Spleen (tissue), 11 donors: ENCODE measurements around the gene GPD1L. TPM values are rescaled to one million over a fixed set of nuclear protein-coding genes. Genes with fewer than 3 reads are reported as not detected.

Experiments used
- DNase-seq: peaks from one replicate; pipeline ENCODE4 v3.0.0-alpha.2; 2020
- H3K27ac ChIP-seq, 8 donors: fragments of 200-600 bp; sonication (generic) in 7 of 8; 1 replicate in 4 of 8; 2 replicates in 4 of 8; pipeline versions ENCODE4 v1.5.0 to v1.8.0; 2016 to 2021; ENCODE audit warnings: inconsistent platforms in 4 of 8, mild to moderate bottlenecking in 4 of 8, moderate library complexity in 1 of 8
- H3K27me3 ChIP-seq, 7 donors: fragments of 200-600 bp; sonication (generic) in 6 of 7; replicated peaks in 1 of 7; 1 replicate in 4 of 7; 2 replicates in 3 of 7; pipeline versions ENCODE4 v1.5.0 to v1.8.0; 2016 to 2021; ENCODE audit warnings: inconsistent platforms in 3 of 7, mild to moderate bottlenecking in 1 of 7
- H3K36me3 ChIP-seq, 6 donors: fragments of 200-600 bp; sonication (generic) in 5 of 6; 1 replicate in 4 of 6; 2 replicates in 2 of 6; pipeline versions ENCODE4 v1.5.0 to v1.8.0; 2016 to 2021; ENCODE audit warnings: inconsistent platforms in 2 of 6
- H3K4me1 ChIP-seq, 6 donors: fragments of 200-600 bp; sonication (generic) in 5 of 6; 1 replicate in 3 of 6; 2 replicates in 3 of 6; pipeline versions ENCODE4 v1.5.0 to v1.8.0; 2016 to 2021; ENCODE audit warnings: inconsistent platforms in 3 of 6
- H3K4me3 ChIP-seq, 8 donors: fragments of 200-600 bp; sonication (generic) in 7 of 8; 1 replicate in 4 of 8; 2 replicates in 4 of 8; pipeline versions ENCODE4 v1.5.0 to v1.8.0; 2016 to 2021; ENCODE audit warnings: inconsistent platforms in 4 of 8, mild to moderate bottlenecking in 4 of 8, moderate library complexity in 2 of 8
- H3K9me3 ChIP-seq, 8 donors: fragments of 200-600 bp; sonication (generic) in 7 of 8; 1 replicate in 4 of 8; 2 replicates in 4 of 8; pipeline versions ENCODE4 v1.5.0 to v1.8.0; 2016 to 2021; ENCODE audit warnings: inconsistent platforms in 4 of 8
- POLR2A ChIP-seq, 3 donors: fragments of 450-650 bp; IDR thresholded peaks; one replicate each; pipeline ENCODE4 v1.5.1; 2017; ENCODE audit warnings: antibody characterized with exemption in 3 of 3, mild to moderate bottlenecking in 1 of 3
- POLR2AphosphoS5 ChIP-seq, 3 donors: sonication (generic); formaldehyde crosslinking; IDR thresholded peaks; one replicate each; pipeline ENCODE4 v1.5.1; 2017; ENCODE audit warnings: antibody characterized with exemption in 3 of 3
- WGBS, 5 donors: extraction: QIAGEN DNeasy Blood & Tissue Kit in 3 of 5; methylation state at CpG; one replicate each; pipeline versions ENCODE4 v1.1.5 to v1.1.7; 2013 to 2018; 5-methylcytosine and 5-hydroxymethylcytosine counted together
- intact Hi-C: fragments of 100-400 bp; cut with DNase I; formaldehyde crosslinking; loops from one replicate; pipeline ENCODE4 v1.15.0; 2023; ENCODE audit warnings: low total_unique reads
- polyA plus RNA-seq, 3 donors: library from polyadenylated mRNA; stranded (reverse); fragments of 200-250 nt; gene quantifications; one replicate each; pipeline ENCODE4 v1.2.1, GENCODE V29; 2013
- total RNA-seq, 7 donors: library from RNA; depleted of rRNA in 3 of 7; stranded (reverse); fragments of >200 nt in 3 of 7; fragmentation: NEBNext Ultra II Directional in 4 of 7; extraction: Animal tissue kit (Norgen Biotek cat#: 25700) in 4 of 7; gene quantifications; one replicate each; pipeline versions ENCODE4 v1.1.0 to v1.2.1, GENCODE V29; 2016 to 2021
- TF ChIP-seq, protein P1 (sequence below), 11 experiments: fragments of 200-600 bp in 7 of 11; fragments of 450-650 bp in 4 of 11; sonication (generic) in 4 of 11; IDR thresholded peaks in 8 of 11; conservative IDR thresholded peaks in 3 of 11; 1 replicate in 7 of 11; 2 replicates in 4 of 11; pipeline versions ENCODE4 v1.4.0 to v1.8.0; 2016 to 2021; ENCODE audit warnings: antibody characterized with exemption in 11 of 11, inconsistent platforms in 4 of 11, mild to moderate bottlenecking in 1 of 11
- donor health status: healthy with polysubstance abuse.
- donor health status: DM: no; HTN: no; CAD: no; lungs with moderate emphysema.
- donor health status: DM: no; HTN: no; CAD: no.
- donor health status: Bipolar disorder and iron deficiency.
- donor health status: healthy.
- donor health status: DM: no; HTN: no; CAD: no.
- donor health status: DM: yes; HTN: yes; CAD: no.

Gene GPD1L
- total and polyA plus RNA-seq, 10 donors, result 6.2 to 38.9 (median 25.1) TPM

DNA sequence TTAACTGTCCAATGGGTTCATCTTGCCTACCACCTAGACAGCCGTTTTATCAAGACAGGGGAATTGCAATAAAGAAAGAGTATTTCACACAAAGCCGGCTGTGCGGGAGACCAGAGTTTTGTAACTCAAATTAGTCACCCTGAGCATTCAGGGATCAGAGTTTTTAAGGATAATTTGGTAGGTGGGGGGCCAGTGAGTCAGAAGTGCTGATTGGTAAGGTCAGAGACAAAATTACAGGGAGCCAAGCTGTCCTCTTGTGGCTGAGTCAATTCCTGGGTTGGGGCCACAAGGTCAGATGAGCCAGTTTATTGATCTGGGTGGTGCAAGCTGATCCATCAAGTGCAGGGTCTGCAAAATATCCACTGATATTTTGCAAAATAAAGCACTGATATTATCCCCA, 29.9 kb upstream of the GPD1L start:
- DNase-seq, result no peak
- intact Hi-C loops, result no loop called here
- H3K27ac ChIP-seq, result no peak overlapping the region
- 89 to 99% (median 94%) methylated on average over 3 of the region's 3 CpGs for WGBS, 5 donors
- TF ChIP-seq POLR2A (IDR thresholded peaks at IDR 0.05), result no peak
- H3K4me1 ChIP-seq, result peaks cover 0 to 17% (median 7%) of the 10 kb centered on the region in 6 donors
- H3K4me3 ChIP-seq, result no peak overlapping the region
- no peaks in the 10 kb centered on the region for H3K36me3 ChIP-seq
- H3K9me3 ChIP-seq, result peaks cover 0 to 12% (median 4%) of the 10 kb centered on the region in 8 donors
- H3K27me3 ChIP-seq, result no peaks in the 10 kb centered on the region

- no peak for DNase-seq
- peaks cover 0 to 17% (median 7%) of the 10 kb centered on the region in 6 donors for H3K4me1 ChIP-seq
- peak overlapping the region in 5 of 8 donors; percentile 12 to 56 (median 36) for H3K27ac ChIP-seq
- no peaks in the 10 kb centered on the region for H3K36me3 ChIP-seq
- peaks cover 0 to 3% (median 0%) of the 10 kb centered on the region in 8 donors for H3K9me3 ChIP-seq
- H3K4me3 ChIP-seq, result peak overlapping the region in 2 of 8 donors; percentile 0 to 39
- intact Hi-C loops, result no loop called here
- H3K27me3 ChIP-seq, result no peaks in the 10 kb centered on the region
- TF ChIP-seq, protein P1, sequence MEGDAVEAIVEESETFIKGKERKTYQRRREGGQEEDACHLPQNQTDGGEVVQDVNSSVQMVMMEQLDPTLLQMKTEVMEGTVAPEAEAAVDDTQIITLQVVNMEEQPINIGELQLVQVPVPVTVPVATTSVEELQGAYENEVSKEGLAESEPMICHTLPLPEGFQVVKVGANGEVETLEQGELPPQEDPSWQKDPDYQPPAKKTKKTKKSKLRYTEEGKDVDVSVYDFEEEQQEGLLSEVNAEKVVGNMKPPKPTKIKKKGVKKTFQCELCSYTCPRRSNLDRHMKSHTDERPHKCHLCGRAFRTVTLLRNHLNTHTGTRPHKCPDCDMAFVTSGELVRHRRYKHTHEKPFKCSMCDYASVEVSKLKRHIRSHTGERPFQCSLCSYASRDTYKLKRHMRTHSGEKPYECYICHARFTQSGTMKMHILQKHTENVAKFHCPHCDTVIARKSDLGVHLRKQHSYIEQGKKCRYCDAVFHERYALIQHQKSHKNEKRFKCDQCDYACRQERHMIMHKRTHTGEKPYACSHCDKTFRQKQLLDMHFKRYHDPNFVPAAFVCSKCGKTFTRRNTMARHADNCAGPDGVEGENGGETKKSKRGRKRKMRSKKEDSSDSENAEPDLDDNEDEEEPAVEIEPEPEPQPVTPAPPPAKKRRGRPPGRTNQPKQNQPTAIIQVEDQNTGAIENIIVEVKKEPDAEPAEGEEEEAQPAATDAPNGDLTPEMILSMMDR (IDR thresholded peaks at IDR 0.05 in 8 of 11, conservative IDR thresholded peaks at IDR 0.05 in 3 of 11), result peak in 1 of 11 experiments; percentile 10
- TF ChIP-seq POLR2AphosphoS5 (IDR thresholded peaks at IDR 0.05) (no peak), POLR2A (IDR thresholded peaks at IDR 0.05) (no peak)
- 54 to 68% (median 61%) methylated on average over 14 of the region's 14 CpGs for WGBS, 5 donors
These were observed 28.9 kb upstream of the GPD1L start for GRCh38 chr3:32077260-32078084.

- Histone ChIP-seq H3K9me3 (no peaks in the 10 kb centered on the region), H3K27me3 (no peaks in the 10 kb centered on the region), H3K36me3 (no peaks in the 10 kb centered on the region), H3K27ac (peak overlapping the region in 5 of 8 donors; percentile 12 to 56 (median 36)), H3K4me3 (peak overlapping the region in 2 of 8 donors; percentile 0 to 39), H3K4me1 (peaks cover 0 to 17% (median 7%) of the 10 kb centered on the region in 6 donors)
- 57 to 79% (median 69%) methylated on average over 3 of the region's 3 CpGs for WGBS, 5 donors
- intact Hi-C loops, result no loop called here
- TF ChIP-seq POLR2AphosphoS5 (IDR thresholded peaks at IDR 0.05), result no peak
- no peak for TF ChIP-seq POLR2A (IDR thresholded peaks at IDR 0.05)
- TF ChIP-seq, protein P1 (IDR thresholded peaks at IDR 0.05 in 8 of 11, conservative IDR thresholded peaks at IDR 0.05 in 3 of 11), result no peak
- DNase-seq, result no peak
These were observed 28.3 kb upstream of the GPD1L start for GRCh38 chr3:32078085-32078634.

- TF ChIP-seq, protein P1 (IDR thresholded peaks at IDR 0.05 in 8 of 11, conservative IDR thresholded peaks at IDR 0.05 in 3 of 11), result no peak
- no peak for TF ChIP-seq POLR2A (IDR thresholded peaks at IDR 0.05)
- TF ChIP-seq POLR2AphosphoS5 (IDR thresholded peaks at IDR 0.05), result no peak
- no peak for DNase-seq
- no peak overlapping the region for H3K27ac ChIP-seq
- no peak overlapping the region for H3K4me3 ChIP-seq
- intact Hi-C loops, result no loop called here
- H3K9me3 ChIP-seq, result no peaks in the 10 kb centered on the region
- H3K27me3 ChIP-seq, result no peaks in the 10 kb centered on the region
- no peaks in the 10 kb centered on the region for H3K36me3 ChIP-seq
- peaks cover 0 to 17% (median 7%) of the 10 kb centered on the region in 6 donors for H3K4me1 ChIP-seq
These were observed 27.6 kb upstream of the GPD1L start for GRCh38 chr3:32078864-32079263.
